Gastrocnemius medialis (tissue), 4 donors: Measurements from ENCODE around the gene ABLIM3. TPM values are rescaled to one million over a fixed set of nuclear protein-coding genes. Genes with fewer than 3 reads are reported as not detected.

ENCODE experiments used
- ATAC-seq, 2 donors: fragments of 150-250 bp; one replicate each; pipeline ENCODE4 v1.9.1; 2016
- DNase-seq, 2 donors: peaks; one replicate each; pipeline ENCODE4 v3.0.0-alpha.2; 2019
- H3K27ac ChIP-seq, 4 donors: fragments of 200-600 bp; sonication (generic); 1 replicate in 1 of 4; 2 replicates in 3 of 4; pipeline ENCODE4 v1.5.1; 2016 to 2018; ENCODE audit warnings: mild to moderate bottlenecking in 2 of 4, moderate library complexity in 1 of 4
- H3K27me3 ChIP-seq, 3 donors: fragments of 200-600 bp; sonication (generic) in 2 of 3; 1 replicate in 1 of 3; 2 replicates in 2 of 3; pipeline versions ENCODE4 v1.5.1 to v1.6.0; 2016 to 2019; ENCODE audit warnings: mild to moderate bottlenecking in 1 of 3, moderate library complexity in 1 of 3
- H3K36me3 ChIP-seq, 2 donors: fragments of 200-600 bp; sonication (generic) in 1 of 2; one replicate each; pipeline ENCODE4 v1.5.1; 2017 to 2018
- H3K4me1 ChIP-seq, 2 donors: fragments of 200-600 bp; sonication (generic) in 1 of 2; one replicate each; pipeline ENCODE4 v1.5.1; 2016 to 2017; ENCODE audit warnings: mild to moderate bottlenecking in 2 of 2
- H3K4me3 ChIP-seq, 4 donors: fragments of 200-600 bp; sonication (generic) in 3 of 4; 1 replicate in 1 of 4; 2 replicates in 3 of 4; pipeline ENCODE4 v1.5.1; 2016 to 2019; ENCODE audit warnings: mild to moderate bottlenecking in 2 of 4
- H3K9me3 ChIP-seq, 3 donors: fragments of 200-600 bp; sonication (generic) in 2 of 3; 1 replicate in 1 of 3; 2 replicates in 2 of 3; pipeline ENCODE4 v1.5.1; 2016 to 2019
- POLR2A ChIP-seq, 2 donors: fragments of 450-650 bp; IDR thresholded peaks; one replicate each; pipeline ENCODE4 v1.6.1; 2017; ENCODE audit warnings: antibody characterized with exemption in 2 of 2, mild to moderate bottlenecking in 2 of 2, moderate library complexity in 2 of 2
- in situ Hi-C, 4 donors: fragments of 200-750 bp; cut with MboI; loops; one replicate each; pipeline versions ENCODE4 v1.15.0 to v1.8.0; 2017; ENCODE audit warnings: low sequenced_read_pairs in 4 of 4
- intact Hi-C: fragments of 100-400 bp; cut with DNase I; formaldehyde crosslinking; loops from one replicate; pipeline ENCODE4 v1.15.1; 2023; ENCODE audit warnings: low total_unique reads
- total RNA-seq, 4 donors: library from RNA; depleted of rRNA; stranded (reverse); fragments of >200 nt; gene quantifications; one replicate each; pipeline versions ENCODE4 v1.1.0 to v1.2.3, GENCODE V29; 2016
- TF ChIP-seq, protein P1 (sequence below), 5 experiments: fragments of 450-650 bp in 3 of 5; fragments of 200-600 bp in 2 of 5; sonication (generic) in 2 of 5; IDR thresholded peaks in 4 of 5; conservative IDR thresholded peaks in 1 of 5; 1 replicate in 4 of 5; 2 replicates in 1 of 5; pipeline ENCODE4 v1.5.1; 2016 to 2019; ENCODE audit warnings: antibody characterized with exemption in 5 of 5, mild to moderate bottlenecking in 3 of 5, moderate library complexity in 3 of 5

The ABLIM3 gene
- total RNA-seq, 4 donors from 2014 or later, result 37.5 to 155 (median 67.7) TPM

DNA sequence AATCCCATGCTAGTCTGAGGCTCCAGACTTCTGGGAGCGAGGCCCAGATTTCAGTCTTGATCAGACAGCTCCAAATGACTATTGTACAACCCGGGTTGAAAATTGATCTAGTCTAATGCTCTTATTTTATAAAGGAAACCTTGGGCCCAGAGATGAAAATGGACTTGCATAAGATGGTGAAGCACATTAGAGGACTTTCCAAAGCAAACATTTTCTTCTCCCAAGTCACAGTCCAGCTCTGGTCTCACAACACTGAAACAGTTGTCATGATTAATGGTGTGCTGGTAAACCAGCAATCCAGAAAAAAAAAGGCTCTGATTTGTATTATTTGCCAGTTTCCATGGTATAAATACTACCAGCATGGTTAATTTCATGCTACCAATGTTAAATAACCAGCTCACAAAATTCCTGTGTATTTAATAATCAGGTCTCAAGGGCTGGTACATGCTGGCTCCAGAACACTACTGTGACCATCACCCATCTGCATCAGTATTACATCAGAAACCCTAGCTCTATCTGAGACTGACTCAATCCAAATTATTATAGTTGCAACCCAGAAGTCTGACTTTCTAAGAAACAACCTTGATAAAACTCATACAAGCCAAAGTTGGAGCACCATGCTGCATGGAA, 32.5 kb upstream of the ABLIM3 start:
- Histone ChIP-seq H3K9me3 (no peaks in the 10 kb centered on the region), H3K36me3 (no peaks in the 10 kb centered on the region), H3K4me3 (no peak overlapping the region), H3K4me1 (no peaks in the 10 kb centered on the region), H3K27ac (no peak overlapping the region), H3K27me3 (no peaks in the 10 kb centered on the region)
- intact Hi-C loops, result no loop called here
- in situ Hi-C loops, result loop anchor here in 2 of 4 donors (25.0 kb wide), 2 partner anchors 671 to 921 kb away; no protein-coding TSS in a partner anchor
- DNase-seq (no peak), ATAC-seq (no peak)
- TF ChIP-seq POLR2A (IDR thresholded peaks at IDR 0.05), result no peak
- TF ChIP-seq, protein P1, sequence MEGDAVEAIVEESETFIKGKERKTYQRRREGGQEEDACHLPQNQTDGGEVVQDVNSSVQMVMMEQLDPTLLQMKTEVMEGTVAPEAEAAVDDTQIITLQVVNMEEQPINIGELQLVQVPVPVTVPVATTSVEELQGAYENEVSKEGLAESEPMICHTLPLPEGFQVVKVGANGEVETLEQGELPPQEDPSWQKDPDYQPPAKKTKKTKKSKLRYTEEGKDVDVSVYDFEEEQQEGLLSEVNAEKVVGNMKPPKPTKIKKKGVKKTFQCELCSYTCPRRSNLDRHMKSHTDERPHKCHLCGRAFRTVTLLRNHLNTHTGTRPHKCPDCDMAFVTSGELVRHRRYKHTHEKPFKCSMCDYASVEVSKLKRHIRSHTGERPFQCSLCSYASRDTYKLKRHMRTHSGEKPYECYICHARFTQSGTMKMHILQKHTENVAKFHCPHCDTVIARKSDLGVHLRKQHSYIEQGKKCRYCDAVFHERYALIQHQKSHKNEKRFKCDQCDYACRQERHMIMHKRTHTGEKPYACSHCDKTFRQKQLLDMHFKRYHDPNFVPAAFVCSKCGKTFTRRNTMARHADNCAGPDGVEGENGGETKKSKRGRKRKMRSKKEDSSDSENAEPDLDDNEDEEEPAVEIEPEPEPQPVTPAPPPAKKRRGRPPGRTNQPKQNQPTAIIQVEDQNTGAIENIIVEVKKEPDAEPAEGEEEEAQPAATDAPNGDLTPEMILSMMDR (IDR thresholded peaks at IDR 0.05 in 4 of 5, conservative IDR thresholded peaks at IDR 0.05 in 1 of 5), result no peak

DNA sequence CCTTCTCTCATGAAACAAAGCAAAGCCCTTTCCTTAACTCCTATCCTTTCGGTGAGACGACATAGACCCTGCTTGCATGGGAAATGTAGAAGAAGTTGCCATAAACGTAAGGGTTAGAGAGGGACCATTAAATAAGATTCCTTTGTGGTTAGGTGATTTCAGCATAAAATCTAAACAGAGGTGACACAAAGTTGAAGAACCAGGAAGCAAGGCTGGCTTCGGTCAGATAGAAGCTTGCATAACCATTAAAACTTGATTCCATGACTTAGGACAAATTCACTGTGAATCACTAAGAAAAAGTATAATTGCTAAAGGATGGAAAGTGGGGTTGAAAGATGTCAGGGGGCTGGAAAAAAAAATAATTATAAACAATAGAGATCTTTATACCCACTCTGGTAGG, 30.9 kb upstream of the ABLIM3 start:
- Histone ChIP-seq H3K27ac (no peak overlapping the region), H3K4me1 (peaks cover 0 to 4% of the 10 kb centered on the region in 2 donors), H3K27me3 (no peaks in the 10 kb centered on the region), H3K4me3 (no peak overlapping the region), H3K36me3 (no peaks in the 10 kb centered on the region), H3K9me3 (no peaks in the 10 kb centered on the region)
- DNase-seq (no peak), ATAC-seq (no peak)
- TF ChIP-seq POLR2A (IDR thresholded peaks at IDR 0.05), result no peak
- TF ChIP-seq, protein P1 (IDR thresholded peaks at IDR 0.05 in 4 of 5, conservative IDR thresholded peaks at IDR 0.05 in 1 of 5), result no peak
- intact Hi-C loops, result loop anchor here (10.0 kb wide), 2 partner anchors 76 to 206 kb away; no protein-coding TSS in a partner anchor
- in situ Hi-C loops, result loop anchor here (5.0 to 25.0 kb wide), 5 partner anchors 373 to 923 kb away; no protein-coding TSS in a partner anchor

DNA sequence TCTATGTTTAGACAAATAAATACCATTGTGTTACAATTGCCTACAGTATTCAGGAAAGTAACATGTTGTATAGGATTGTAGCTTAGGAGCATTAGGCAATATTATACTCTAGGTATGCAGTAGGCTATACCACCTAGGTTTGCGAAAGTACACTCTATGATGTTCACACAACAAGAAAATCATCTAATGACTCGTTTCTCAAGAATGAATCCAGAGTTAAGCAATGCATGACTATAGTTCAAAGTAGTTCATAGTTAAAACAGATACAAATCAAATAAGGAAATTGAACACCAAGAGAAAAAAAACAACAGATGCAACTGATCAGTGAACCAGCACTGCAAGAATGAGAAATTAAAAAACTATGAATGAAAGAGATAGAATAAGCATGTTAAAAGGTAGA, 27.6 kb upstream of the ABLIM3 start:
- DNase-seq (no peak), ATAC-seq (no peak)
- peaks cover 0 to 4% of the 10 kb centered on the region in 2 donors for H3K4me1 ChIP-seq
- H3K27me3 ChIP-seq, result no peaks in the 10 kb centered on the region
- in situ Hi-C loops, result loop anchor here (5.0 to 25.0 kb wide), 5 partner anchors 376 to 926 kb away; no protein-coding TSS in a partner anchor
- intact Hi-C loops, result loop anchor here (1.0 to 10.0 kb wide), 4 partner anchors 79 to 669 kb away; no protein-coding TSS in a partner anchor
- H3K36me3 ChIP-seq, result no peaks in the 10 kb centered on the region
- H3K27ac ChIP-seq, result no peak overlapping the region
- TF ChIP-seq, protein P1 (IDR thresholded peaks at IDR 0.05 in 4 of 5, conservative IDR thresholded peaks at IDR 0.05 in 1 of 5), result no peak
- TF ChIP-seq POLR2A (IDR thresholded peaks at IDR 0.05), result no peak
- H3K4me3 ChIP-seq, result no peak overlapping the region
- H3K9me3 ChIP-seq, result no peaks in the 10 kb centered on the region

DNA sequence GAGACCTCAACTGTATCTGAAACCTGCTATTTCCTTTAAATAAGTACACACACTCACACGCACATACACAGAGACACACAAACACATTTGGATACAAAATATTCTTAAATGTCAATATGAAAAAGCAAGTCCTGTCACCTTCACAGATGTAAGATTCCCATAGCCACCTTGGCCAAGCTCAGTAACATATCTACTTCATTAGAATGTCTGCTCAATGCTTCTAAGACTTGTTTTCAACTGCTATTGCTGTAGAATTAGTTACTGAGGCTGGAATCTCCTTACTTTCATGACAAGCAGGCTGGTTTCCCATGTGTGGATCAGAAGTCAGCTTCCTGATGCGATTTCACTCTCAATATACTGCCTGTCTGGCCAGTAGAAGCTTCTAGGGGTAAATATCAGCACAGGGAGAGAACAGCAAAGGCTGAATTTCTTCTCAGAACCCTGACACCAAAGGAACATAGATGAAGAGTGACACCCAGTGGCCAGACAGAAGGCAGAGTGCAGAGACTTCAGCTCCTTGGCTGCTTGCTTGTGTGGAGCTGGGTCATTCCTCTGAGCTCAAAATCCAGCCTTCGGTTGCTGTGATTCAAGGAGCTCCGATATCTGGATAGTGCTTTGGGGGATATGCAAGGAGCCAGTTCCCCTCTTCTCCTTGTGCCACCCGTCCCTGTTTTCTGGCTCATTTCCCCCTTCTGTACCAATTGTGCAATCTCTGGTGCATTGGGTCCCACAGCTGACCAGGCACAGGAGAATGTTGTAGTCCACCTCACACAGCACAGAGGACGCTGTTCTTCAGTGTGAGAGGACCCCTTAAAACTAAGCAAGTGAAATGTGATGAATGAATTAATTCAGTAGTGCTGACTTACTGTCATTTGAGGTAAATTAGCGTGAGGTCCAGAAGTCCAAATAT, 26.6 kb upstream of the ABLIM3 start:
- H3K27ac ChIP-seq, result peak overlapping the region in 2 of 4 donors; percentile 51 to 54
- intact Hi-C loops (loop anchor here (1.0 to 10.0 kb wide), 4 partner anchors 80 to 670 kb away; no protein-coding TSS in a partner anchor), in situ Hi-C loops (loop anchor here (5.0 to 25.0 kb wide), 5 partner anchors 377 to 927 kb away; no protein-coding TSS in a partner anchor)

More for the DNA sequence above, 26.6 kb upstream of the ABLIM3 start:
- peak; percentile 75 to 96 for ATAC-seq
- Histone ChIP-seq H3K36me3 (no peaks in the 10 kb centered on the region), H3K4me1 (peaks cover 0 to 4% of the 10 kb centered on the region in 2 donors), H3K9me3 (no peaks in the 10 kb centered on the region), H3K4me3 (no peak overlapping the region), H3K27me3 (no peaks in the 10 kb centered on the region)
- TF ChIP-seq, protein P1 (IDR thresholded peaks at IDR 0.05 in 4 of 5, conservative IDR thresholded peaks at IDR 0.05 in 1 of 5), result peak; percentile 51 to 82 (median 68)
- no peak for TF ChIP-seq POLR2A (IDR thresholded peaks at IDR 0.05)
- DNase-seq, result peak; percentile 38 to 55
